GM18526 (cell line): ENCODE measurements around the gene ASB1.

Experiments used
- POLR2A ChIP-seq: IDR thresholded peaks from 3 replicates; pipeline ENCODE4 v1.6.1; 2011; ENCODE audit not compliant: insufficient read length; ENCODE audit errors: extremely low read depth

ASB1 gene

DNA sequence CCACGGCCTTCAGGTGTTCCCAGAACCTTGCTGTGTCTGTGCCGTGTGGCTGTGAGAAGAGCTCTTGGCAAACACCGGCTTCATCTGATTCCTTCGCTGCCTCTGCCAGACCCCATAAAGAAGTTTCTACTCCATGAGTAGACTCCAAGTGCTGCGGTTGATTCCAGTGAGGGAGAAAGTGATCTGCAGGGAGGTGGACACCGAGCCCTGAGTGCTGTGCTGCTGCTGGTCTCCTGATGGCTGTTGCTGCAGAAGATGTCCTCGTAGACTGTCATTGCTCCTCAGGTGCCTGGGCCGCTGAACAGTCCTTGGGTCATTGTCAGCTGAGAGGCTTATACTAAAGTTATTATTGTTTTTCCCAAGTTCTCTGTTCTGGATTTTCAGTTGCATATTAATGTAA is 19.6 kb downstream of the ASB1 start:
- no peak for TF ChIP-seq POLR2A

DNA sequence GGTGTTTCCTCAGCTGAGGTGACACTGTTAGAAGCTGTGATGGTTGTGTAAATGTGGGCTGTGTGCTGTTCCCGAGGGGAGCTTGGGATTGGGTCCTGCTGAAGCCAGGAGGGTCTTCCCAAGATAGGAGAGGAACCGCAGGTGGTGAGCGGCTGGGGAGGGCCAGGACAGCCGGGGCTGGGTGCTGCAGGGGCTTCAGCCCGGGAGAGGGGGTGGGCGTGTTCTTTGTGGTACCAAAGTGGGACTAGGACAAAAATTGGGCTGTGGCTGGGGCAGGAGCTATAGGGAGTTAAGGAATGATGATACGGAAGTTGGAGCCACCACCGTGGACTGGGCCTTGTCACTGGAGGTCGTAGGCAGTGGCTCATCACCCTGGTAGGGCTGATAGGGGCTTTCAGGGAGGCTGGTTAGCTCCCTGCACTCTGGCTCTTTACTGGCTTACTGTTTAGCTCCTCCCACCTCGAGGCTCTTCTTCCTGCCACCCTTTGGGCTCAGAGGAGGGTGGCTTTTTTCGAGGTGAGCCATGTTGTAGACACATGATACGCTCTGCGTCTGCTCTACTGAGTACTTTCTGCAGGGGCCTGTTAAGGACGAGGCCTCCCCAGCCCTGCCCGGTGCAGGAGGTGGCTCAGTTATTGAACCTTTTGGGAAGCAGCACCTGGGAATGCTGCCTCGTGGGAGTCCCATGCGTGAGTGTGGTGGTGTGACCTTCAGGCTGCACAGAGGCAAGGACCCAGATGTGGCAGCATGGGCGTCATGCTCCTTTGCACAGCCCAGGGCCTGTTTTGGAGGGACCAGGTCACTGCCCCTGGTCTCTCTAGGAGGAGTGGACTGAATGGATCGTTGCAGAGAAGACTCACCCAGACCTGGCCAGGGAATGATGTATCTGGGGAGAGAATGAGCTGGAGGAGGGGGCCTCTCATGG is 21.6 kb downstream of the ASB1 start:
- no peak for TF ChIP-seq POLR2A

GRCh38 chr2:238449241-238449640 is 22.5 kb downstream of the ASB1 start:
- TF ChIP-seq POLR2A, result no peak

GRCh38 chr2:238449909-238450417 is 23.2 kb downstream of the ASB1 start:
- TF ChIP-seq POLR2A, result no peak

DNA sequence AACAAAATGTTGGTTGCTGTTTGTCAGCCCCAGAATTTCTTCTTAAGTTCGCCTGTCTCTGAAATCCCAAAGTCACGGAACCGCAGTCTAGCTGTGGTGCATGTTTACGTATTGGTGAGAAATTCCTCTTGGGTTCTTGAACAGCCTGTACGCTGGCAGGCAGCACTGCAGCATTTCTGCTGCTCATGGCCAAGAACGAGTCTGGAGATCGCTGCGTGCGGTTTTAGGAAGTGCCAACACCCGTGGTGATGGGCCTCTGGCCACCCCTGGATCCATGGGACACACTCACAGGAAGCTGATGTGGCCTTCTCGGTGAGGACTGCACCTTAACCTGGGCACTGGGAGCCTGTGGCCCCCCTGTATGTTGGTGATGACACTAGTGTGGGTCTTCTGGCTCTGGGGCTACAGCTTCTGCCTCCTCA is 23.7 kb downstream of the ASB1 start:
- no peak for TF ChIP-seq POLR2A

GRCh38 chr2:238453842-238454241 is 27.1 kb downstream of the ASB1 start:
- TF ChIP-seq POLR2A, result no peak

DNA sequence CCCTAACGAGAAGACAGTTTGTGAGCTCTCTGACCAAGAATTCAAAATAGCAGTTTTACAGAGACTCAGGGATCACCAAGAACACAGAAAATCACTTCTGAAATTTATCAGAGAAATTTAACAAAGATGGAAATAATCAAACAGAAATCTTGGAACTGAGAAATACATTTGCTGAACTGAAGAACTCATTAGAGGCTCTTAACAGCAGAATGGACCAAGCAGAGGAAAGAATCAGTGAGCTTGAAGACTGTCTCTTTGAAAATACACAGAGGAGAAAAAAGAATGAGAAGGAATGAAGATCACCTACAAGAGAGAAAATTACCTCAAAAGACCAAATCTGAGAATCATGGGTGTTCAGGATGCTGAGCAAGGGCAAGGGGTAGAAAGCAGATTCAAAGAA is 29.7 kb downstream of the ASB1 start:
- no peak for TF ChIP-seq POLR2A

GRCh38 chr2:238456970-238457926 is 30.5 kb downstream of the ASB1 start:
- TF ChIP-seq POLR2A, result no peak

- no peak for TF ChIP-seq POLR2A
Measured at GRCh38 chr2:238457927-238458324, 31.2 kb downstream of the ASB1 start.

GRCh38 chr2:238458651-238459050 is 31.9 kb downstream of the ASB1 start:
- no peak for TF ChIP-seq POLR2A

DNA sequence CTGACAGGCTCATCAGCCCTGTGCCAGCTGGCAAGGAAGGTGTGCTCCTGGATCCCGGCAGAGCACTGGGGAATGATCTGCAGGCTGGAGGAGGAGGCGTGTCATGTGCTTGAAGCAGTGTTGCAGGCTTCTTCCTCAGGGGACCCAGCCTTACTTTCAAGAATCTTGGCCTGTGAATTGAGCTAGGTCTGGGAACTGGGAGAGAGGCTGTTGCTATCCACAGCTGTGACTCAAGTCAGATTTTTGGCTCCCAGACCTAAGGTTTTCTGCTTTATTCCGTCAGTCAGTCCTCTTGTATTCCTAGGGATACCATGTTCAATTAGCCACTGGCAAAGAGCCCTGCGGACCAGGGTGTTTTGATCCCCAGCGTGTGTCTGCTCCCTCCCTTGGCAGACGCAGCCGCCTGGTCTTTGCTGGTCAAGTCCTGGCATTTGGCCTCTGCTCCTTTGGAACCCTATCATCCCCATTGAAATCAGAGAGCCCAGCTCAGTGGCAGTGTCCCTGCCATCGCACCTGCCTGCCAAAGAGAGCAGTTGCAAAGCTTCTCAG is 32.4 kb downstream of the ASB1 start:
- TF ChIP-seq POLR2A, result no peak

- no peak for TF ChIP-seq POLR2A
Measured at GRCh38 chr2:238461051-238461450, 34.3 kb downstream of the ASB1 start.

- no peak for TF ChIP-seq POLR2A
Measured at GRCh38 chr2:238461491-238461890, 34.8 kb downstream of the ASB1 start.

DNA sequence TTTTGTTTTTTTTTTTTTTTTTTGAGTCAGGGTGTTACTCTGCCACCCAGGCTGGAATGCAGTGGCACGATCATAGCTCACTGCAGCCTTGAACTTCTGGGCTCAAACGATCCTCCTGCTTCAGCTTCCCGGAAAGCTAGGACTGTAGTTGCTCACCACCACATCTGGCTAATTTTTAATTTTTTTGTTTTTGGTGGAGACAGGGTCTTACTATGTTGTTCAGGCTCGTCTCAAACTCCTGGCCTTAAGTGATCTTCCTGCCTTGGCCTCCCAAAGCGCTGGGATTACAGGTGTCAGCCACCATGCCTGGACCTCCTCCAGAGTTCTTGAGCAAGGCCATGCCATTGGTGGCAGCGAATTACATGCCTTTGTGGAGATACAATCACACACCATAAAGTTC is 35.2 kb downstream of the ASB1 start:
- TF ChIP-seq POLR2A, result no peak

- no peak for TF ChIP-seq POLR2A
Measured at GRCh38 chr2:238462782-238463396, 36.2 kb downstream of the ASB1 start.
